ENCODE measurements around the gene HP1BP3. TPM values are rescaled to one million over a fixed set of nuclear protein-coding genes. Genes with fewer than 3 reads are reported as not detected.

HP1BP3 gene
- polyA plus RNA-seq, 1 donor from 2014 or later: 389 TPM

GRCh38 chr1:20793236-20793635 lies 6.1 kb upstream of the HP1BP3 start:
- TF ChIP-seq CTCF (IDR thresholded peaks at IDR 0.05; ENCODE audit: poor library complexity, severe bottlenecking) (no peak), EZH2 (IDR thresholded peaks at IDR 0.05; ENCODE audit: borderline replicate concordance, insufficient read depth, low read length, poor library complexity, severe bottlenecking) (no peak), TAF1 (IDR thresholded peaks at IDR 0.05; ENCODE audit: low read depth) (no peak), RAD21 (conservative IDR thresholded peaks at IDR 0.05) (no peak), SMC3 (conservative IDR thresholded peaks at IDR 0.05; ENCODE audit: poor library complexity) (no peak), POLR2AphosphoS5 (IDR thresholded peaks at IDR 0.05) (no peak), REST (IDR thresholded peaks at IDR 0.05; ENCODE audit: borderline replicate concordance) (no peak), MXI1 (conservative IDR thresholded peaks at IDR 0.05; ENCODE audit: poor library complexity, severe bottlenecking) (no peak), EP300 (conservative IDR thresholded peaks at IDR 0.05; ENCODE audit: poor library complexity, severe bottlenecking) (no peak)
- no peak overlapping the region for H3K27ac ChIP-seq (ENCODE audit: low read length)
- no peaks in the 10 kb centered on the region for H3K9me2 ChIP-seq (ENCODE audit: insufficient read depth, low read length)

GRCh38 chr1:20792196-20792595 lies 5.1 kb upstream of the HP1BP3 start:
- H4K20me1 ChIP-seq (ENCODE audit: insufficient read depth): no peaks in the 10 kb centered on the region
- no peak overlapping the region for H3K9ac ChIP-seq (ENCODE audit: low read length)
- H3F3A ChIP-seq (ENCODE audit: insufficient read depth, low read length, poor library complexity, severe bottlenecking): peaks cover 8% of the 10 kb centered on the region
- H3K9me3 ChIP-seq (ENCODE audit: low read length): no peaks in the 10 kb centered on the region
- no peaks in the 10 kb centered on the region for H3K27me3 ChIP-seq (ENCODE audit: insufficient read depth, low read depth, low read length)
- no peak overlapping the region for H3K4me2 ChIP-seq (ENCODE audit: low read length)
- H3K4me3 ChIP-seq (ENCODE audit: low read length): no peak overlapping the region
- H3K27ac ChIP-seq (ENCODE audit: low read length): no peak overlapping the region
- TF ChIP-seq TAF1 (IDR thresholded peaks at IDR 0.05; ENCODE audit: low read depth) (no peak), REST (IDR thresholded peaks at IDR 0.05; ENCODE audit: borderline replicate concordance) (no peak), RAD21 (conservative IDR thresholded peaks at IDR 0.05) (no peak), MXI1 (conservative IDR thresholded peaks at IDR 0.05; ENCODE audit: poor library complexity, severe bottlenecking) (no peak), POLR2AphosphoS5 (IDR thresholded peaks at IDR 0.05) (no peak), EZH2 (IDR thresholded peaks at IDR 0.05; ENCODE audit: borderline replicate concordance, insufficient read depth, low read length, poor library complexity, severe bottlenecking) (no peak), EP300 (conservative IDR thresholded peaks at IDR 0.05; ENCODE audit: poor library complexity, severe bottlenecking) (no peak), CTCF (IDR thresholded peaks at IDR 0.05; ENCODE audit: poor library complexity, severe bottlenecking) (no peak), SMC3 (conservative IDR thresholded peaks at IDR 0.05; ENCODE audit: poor library complexity) (no peak)
- no peaks in the 10 kb centered on the region for H3K9me2 ChIP-seq (ENCODE audit: insufficient read depth, low read length)
- no peaks in the 10 kb centered on the region for H3K36me3 ChIP-seq (ENCODE audit: insufficient read depth, low read length)
- no peaks in the 10 kb centered on the region for H3K79me2 ChIP-seq (replicated peaks; ENCODE audit: insufficient read depth, low read length)
- H2AFZ ChIP-seq (ENCODE audit: low read depth, low read length): no peak overlapping the region

More at GRCh38 chr1:20793236-20793635, 6.1 kb upstream of the HP1BP3 start:
- H3K9me3 ChIP-seq (ENCODE audit: low read length): no peaks in the 10 kb centered on the region
- no peaks in the 10 kb centered on the region for H3K36me3 ChIP-seq (ENCODE audit: insufficient read depth, low read length)
- no peak overlapping the region for H3K4me3 ChIP-seq (ENCODE audit: low read length)
- H3K27me3 ChIP-seq (ENCODE audit: insufficient read depth, low read depth, low read length): no peaks in the 10 kb centered on the region
- H3F3A ChIP-seq (ENCODE audit: insufficient read depth, low read length, poor library complexity, severe bottlenecking): peaks cover 2% of the 10 kb centered on the region
- H4K20me1 ChIP-seq (ENCODE audit: insufficient read depth): no peaks in the 10 kb centered on the region
- H2AFZ ChIP-seq (ENCODE audit: low read depth, low read length): no peak overlapping the region
- H3K79me2 ChIP-seq (replicated peaks; ENCODE audit: insufficient read depth, low read length): no peaks in the 10 kb centered on the region
- no peak overlapping the region for H3K9ac ChIP-seq (ENCODE audit: low read length)
- no peak overlapping the region for H3K4me2 ChIP-seq (ENCODE audit: low read length)
